Measurements from ENCODE around the gene UBP1. TPM values are rescaled to one million over a fixed set of nuclear protein-coding genes. Genes with fewer than 3 reads are reported as not detected.

Gene UBP1, protein sequence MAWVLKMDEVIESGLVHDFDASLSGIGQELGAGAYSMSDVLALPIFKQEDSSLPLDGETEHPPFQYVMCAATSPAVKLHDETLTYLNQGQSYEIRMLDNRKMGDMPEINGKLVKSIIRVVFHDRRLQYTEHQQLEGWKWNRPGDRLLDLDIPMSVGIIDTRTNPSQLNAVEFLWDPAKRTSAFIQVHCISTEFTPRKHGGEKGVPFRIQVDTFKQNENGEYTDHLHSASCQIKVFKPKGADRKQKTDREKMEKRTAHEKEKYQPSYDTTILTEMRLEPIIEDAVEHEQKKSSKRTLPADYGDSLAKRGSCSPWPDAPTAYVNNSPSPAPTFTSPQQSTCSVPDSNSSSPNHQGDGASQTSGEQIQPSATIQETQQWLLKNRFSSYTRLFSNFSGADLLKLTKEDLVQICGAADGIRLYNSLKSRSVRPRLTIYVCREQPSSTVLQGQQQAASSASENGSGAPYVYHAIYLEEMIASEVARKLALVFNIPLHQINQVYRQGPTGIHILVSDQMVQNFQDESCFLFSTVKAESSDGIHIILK
- 45.6 and 61.7 TPM in 2 replicates for total RNA-seq

DNA sequence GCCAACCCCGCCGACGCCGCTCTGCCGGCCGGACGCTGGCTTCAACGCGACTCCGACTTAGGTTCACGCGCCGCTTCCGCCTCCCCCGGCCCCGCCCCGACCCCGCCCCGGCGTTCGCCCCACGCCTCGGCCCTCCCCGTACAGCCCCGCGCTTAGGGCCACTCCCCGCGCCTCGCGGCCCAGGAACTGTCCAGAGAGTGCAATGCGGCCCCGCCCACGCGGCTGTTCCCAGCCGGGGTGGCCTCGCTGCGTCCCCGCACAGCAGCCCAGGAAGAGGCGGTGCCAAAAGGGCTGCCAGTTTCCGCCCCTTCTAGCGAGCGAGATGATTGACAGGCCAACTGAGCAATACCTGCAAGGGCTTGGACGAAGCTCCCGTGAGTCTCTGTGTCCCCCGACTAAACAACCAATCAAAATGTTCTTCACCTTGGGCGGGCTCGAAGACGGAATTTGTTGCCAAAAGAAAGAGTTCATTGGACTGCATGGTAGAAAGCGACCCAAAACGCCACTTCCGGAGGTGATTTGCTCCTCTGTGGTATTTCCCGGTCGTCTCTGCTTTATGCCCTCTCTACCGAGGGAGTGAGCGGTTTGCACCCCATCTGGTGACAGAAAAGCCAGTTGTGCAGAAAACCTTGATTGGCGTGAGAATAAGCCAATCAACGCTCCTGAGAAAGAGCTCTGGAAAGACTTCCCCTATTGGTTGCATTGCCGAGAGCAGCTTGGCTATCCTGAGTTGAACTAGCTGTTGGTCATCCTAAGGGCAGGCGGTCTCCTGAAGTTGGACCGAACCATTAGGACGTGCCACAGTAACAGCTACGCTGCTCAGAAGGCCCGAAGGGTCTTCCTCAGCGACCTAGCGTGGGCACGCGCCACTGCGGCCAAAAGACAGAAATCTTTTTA is at the start of gene UBP1:
Gene UBP1 (minus strand): TSS at position 78 of the 897 bp plus-strand sequence. CDS start 557 bp downstream, outside the sequence.

Other genes starting within 250 kb of the UBP1 start
- 0.35 and 0.58 TPM in 2 replicates for gene SUSD5, start 221.6 kb downstream of the UBP1 start, total RNA-seq
- gene FBXL2, start 163.0 kb downstream of the UBP1 start, total RNA-seq, result 13.8 and 14.9 TPM in 2 replicates